Kidney (tissue), 14 donors: Measurements from ENCODE around the gene GRHL1. TPM values are rescaled to one million over a fixed set of nuclear protein-coding genes. Genes with fewer than 3 reads are reported as not detected.

Source experiments
- DNase-seq, 5 donors: peaks; one replicate each; pipeline ENCODE4 v3.0.0-alpha.2; 2013 to 2020
- FAIRE-seq: peaks from 2 replicates; lab custom pipeline; 2012; peaks lifted over from hg19 to GRCh38; lab: Jason Lieb, UNC
- H3K27ac ChIP-seq, 2 donors: one replicate each; pipeline ENCODE4 v1.7.0; 2013; ENCODE audit warnings: low read depth in 2 of 2, low read length in 2 of 2, inconsistent platforms in 1 of 2
- H3K27me3 ChIP-seq: one replicate; pipeline ENCODE4 v1.7.1; 2013; ENCODE audit warnings: low read length, inconsistent platforms; ENCODE audit not compliant: control insufficient read depth, insufficient read depth
- H3K36me3 ChIP-seq, 3 donors: one replicate each; pipeline versions ENCODE4 v1.7.0 to v1.7.1; 2013; ENCODE audit warnings: low read length in 3 of 3, control low read depth in 1 of 3, inconsistent platforms in 1 of 3; ENCODE audit not compliant: insufficient read depth in 3 of 3, control insufficient read depth in 2 of 3
- H3K4me1 ChIP-seq, 3 donors: one replicate each; pipeline versions ENCODE4 v1.7.0 to v1.7.1; 2013; ENCODE audit warnings: low read length in 3 of 3, inconsistent platforms in 1 of 3, low read depth in 1 of 3; ENCODE audit not compliant: control insufficient read depth in 2 of 3, insufficient read depth in 2 of 3
- H3K4me3 ChIP-seq, 3 donors: one replicate each; pipeline versions ENCODE4 v1.7.0 to v1.8.1; 2013; ENCODE audit warnings: low read length in 3 of 3, control low read depth in 1 of 3, inconsistent platforms in 1 of 3
- H3K9ac ChIP-seq, 3 donors: one replicate each; pipeline versions ENCODE4 v1.7.0 to v1.7.1; 2013; ENCODE audit warnings: low read length in 3 of 3, control low read depth in 1 of 3, inconsistent platforms in 1 of 3
- H3K9me3 ChIP-seq, 3 donors: one replicate each; pipeline versions ENCODE4 v1.7.0 to v1.7.1; 2013; ENCODE audit warnings: low read length in 3 of 3, control low read depth in 1 of 3, inconsistent platforms in 1 of 3; ENCODE audit not compliant: control insufficient read depth in 2 of 3, insufficient read depth in 1 of 3
- intact Hi-C: fragments of 100-400 bp; cut with DNase I; formaldehyde crosslinking; loops from one replicate; pipeline ENCODE4 v1.11.1; 2022
- polyA plus RNA-seq: library from polyadenylated mRNA; stranded (reverse); fragments of 350-450 nt; fragmentation: Illumina TruSeq; extraction: RNeasy Lipid Tissue Mini Kit (QIAGEN cat#74804); gene quantifications from one replicate; pipeline ENCODE4 v1.2.3, GENCODE V29; 2014; ENCODE audit warnings: low read depth, low replicate concordance; ENCODE audit not compliant: insufficient read depth
- total RNA-seq: library from RNA; stranded (reverse); fragmentation: NEBNext Ultra II Directional; extraction: Animal tissue kit (Norgen Biotek cat#: 25700); gene quantifications from one replicate; pipeline ENCODE4 v1.2.1, GENCODE V29; 2021
- TF ChIP-seq, protein P1 (sequence below): IDR thresholded peaks from 3 replicates; pipeline ENCODE4 v1.5.1; 2012; ENCODE audit warnings: mild to moderate bottlenecking, moderate library complexity, borderline replicate concordance; ENCODE audit not compliant: insufficient read depth; ENCODE audit errors: extremely low read depth
- donor health status: control.
- donor health status: control.
- donor health status: control.
- donor health status: control.
- donor health status: control.
- donor health status: DM: yes; HTN: yes; CAD: no.
- donor health status: Normal renal cell carcinoma (clear cell type).

The GRHL1 gene
- total and polyA plus RNA-seq, 2 donors from 2014 or later = 2.3 to 6.0 TPM

DNA sequence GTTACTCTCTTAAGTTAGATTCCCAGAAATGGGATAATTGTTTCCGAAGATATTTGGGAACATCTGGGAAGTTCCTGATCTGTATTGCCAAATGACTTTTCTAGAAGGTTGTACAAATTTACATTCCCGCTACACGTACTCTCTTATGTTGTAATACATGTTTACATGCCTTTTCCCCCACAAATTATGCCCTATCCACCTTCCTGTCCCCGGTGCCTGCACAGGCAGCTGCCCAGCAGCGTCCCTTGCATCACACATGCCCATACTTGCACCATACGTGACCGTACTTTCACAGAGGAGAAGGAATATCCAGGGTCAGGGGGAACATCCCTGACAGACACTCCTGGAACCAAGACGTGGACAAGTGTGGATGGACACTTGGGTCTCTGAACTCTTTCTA, 67.7 kb downstream of the GRHL1 start:
- peak in 1 of 5 donors; percentile 50 for DNase-seq
- Histone ChIP-seq H3K36me3 (no peaks in the 10 kb centered on the region), H3K4me1 (peaks cover 0 to 6% (median 2%) of the 10 kb centered on the region in 3 donors), H3K27ac (no peak overlapping the region), H3K27me3 (no peaks in the 10 kb centered on the region), H3K4me3 (no peak overlapping the region), H3K9ac (no peak overlapping the region), H3K9me3 (peaks cover 0 to 4% (median 0%) of the 10 kb centered on the region in 3 donors)
- FAIRE-seq = no peak
- TF ChIP-seq, protein P1, sequence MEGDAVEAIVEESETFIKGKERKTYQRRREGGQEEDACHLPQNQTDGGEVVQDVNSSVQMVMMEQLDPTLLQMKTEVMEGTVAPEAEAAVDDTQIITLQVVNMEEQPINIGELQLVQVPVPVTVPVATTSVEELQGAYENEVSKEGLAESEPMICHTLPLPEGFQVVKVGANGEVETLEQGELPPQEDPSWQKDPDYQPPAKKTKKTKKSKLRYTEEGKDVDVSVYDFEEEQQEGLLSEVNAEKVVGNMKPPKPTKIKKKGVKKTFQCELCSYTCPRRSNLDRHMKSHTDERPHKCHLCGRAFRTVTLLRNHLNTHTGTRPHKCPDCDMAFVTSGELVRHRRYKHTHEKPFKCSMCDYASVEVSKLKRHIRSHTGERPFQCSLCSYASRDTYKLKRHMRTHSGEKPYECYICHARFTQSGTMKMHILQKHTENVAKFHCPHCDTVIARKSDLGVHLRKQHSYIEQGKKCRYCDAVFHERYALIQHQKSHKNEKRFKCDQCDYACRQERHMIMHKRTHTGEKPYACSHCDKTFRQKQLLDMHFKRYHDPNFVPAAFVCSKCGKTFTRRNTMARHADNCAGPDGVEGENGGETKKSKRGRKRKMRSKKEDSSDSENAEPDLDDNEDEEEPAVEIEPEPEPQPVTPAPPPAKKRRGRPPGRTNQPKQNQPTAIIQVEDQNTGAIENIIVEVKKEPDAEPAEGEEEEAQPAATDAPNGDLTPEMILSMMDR = no peak
- intact Hi-C loops = no loop called here

DNA sequence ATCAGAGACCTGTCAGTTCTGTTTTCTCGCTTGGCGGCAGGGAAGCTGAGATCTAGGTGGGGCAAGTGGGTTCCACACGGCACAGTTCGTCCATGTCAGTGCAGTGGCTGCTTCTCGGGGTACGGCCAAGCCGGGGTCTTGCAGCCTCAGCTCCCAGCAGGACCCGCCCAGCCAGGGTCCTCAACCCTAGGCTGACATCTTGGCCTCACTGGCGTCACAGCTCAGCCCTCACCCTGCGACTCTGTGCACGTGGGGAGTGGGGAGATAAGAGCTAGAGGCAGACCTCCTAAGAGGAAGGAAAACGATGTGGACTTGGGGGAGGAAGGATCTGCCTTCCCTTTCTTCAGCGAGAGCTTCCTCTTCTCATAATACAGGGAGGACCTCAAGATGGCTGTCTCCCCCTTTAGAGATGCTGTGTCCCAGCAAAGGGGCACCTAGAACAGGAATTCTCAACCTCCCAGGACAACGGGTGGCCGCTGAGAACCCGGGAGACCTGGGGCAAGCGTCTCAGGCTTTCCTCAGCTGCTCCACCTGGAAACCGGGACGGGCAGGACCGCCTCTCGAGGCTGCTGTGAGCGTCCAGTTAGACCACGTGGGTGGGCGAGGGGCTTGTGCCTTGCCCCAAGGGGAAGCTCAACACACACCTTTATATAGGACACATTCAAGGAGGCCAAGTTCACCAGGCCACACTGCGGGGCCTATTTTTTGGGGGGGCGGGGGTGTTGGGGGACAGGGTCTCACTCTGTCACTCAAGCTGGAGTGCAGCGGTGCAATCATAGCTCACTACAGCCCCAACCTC, 68.3 kb downstream of the GRHL1 start:
- Histone ChIP-seq H3K4me3 (no peak overlapping the region), H3K4me1 (peaks cover 0 to 6% (median 2%) of the 10 kb centered on the region in 3 donors), H3K9me3 (peaks cover 0 to 4% (median 0%) of the 10 kb centered on the region in 3 donors), H3K27me3 (no peaks in the 10 kb centered on the region), H3K9ac (no peak overlapping the region), H3K27ac (no peak overlapping the region), H3K36me3 (no peaks in the 10 kb centered on the region)
- TF ChIP-seq, protein P1 = no peak
- FAIRE-seq (no peak), DNase-seq (peak in 1 of 5 donors; percentile 59)
- intact Hi-C loops = no loop called here

DNA sequence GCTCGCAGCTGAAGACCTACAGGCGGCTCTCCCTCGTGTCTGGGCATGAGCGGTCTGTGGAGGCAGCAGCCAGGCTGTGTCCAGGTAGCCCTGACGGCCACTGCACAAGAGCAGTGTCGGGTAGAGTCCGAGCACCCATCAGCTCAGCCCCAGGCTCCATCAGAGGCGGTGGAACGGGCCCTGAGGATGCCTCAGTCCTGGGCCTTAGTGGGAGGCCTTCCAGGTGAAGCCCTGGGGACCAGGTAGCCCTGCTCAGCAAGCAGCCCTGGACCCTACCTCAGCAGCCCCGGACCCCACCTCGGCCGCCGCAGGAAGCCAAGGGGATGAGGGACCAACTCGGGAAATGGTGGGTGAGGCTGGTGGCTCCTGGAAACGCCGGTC, 70.5 kb downstream of the GRHL1 start:
- H3K27me3 ChIP-seq = no peaks in the 10 kb centered on the region
- no peak overlapping the region for H3K4me3 ChIP-seq
- H3K36me3 ChIP-seq = no peaks in the 10 kb centered on the region
- intact Hi-C loops = no loop called here
- DNase-seq (peak in 1 of 5 donors; percentile 62), FAIRE-seq (no peak)
- H3K9me3 ChIP-seq = peaks cover 0 to 4% (median 0%) of the 10 kb centered on the region in 3 donors
- peaks cover 0 to under 1% (median 0%) of the 10 kb centered on the region in 3 donors for H3K4me1 ChIP-seq
- peak overlapping the region; percentile 49 to 66 for H3K27ac ChIP-seq
- no peak overlapping the region for H3K9ac ChIP-seq
- TF ChIP-seq, protein P1 = no peak
